HCT116 (cell line): ENCODE data around the gene ELMOD2. TPM values are rescaled to one million over a fixed set of nuclear protein-coding genes. Genes with fewer than 3 reads are reported as not detected.
A peak's percentile ranks its signal among the peaks of the same experiment; 100 is the strongest.

Source experiments
- ATAC-seq: fragments of 200-7000 bp; cut with Tn5 transposase; 2 replicates; pipeline ENCODE4 v1.9.1; 2020; ENCODE audit warnings: mild to moderate bottlenecking, moderate library complexity
- Bru-seq: library from RNA; stranded (reverse); fragments of 400-500 nt; gene quantifications from one replicate; lab custom pipeline; 2021; lab: Mats Ljungman, UMichigan
- BruChase-seq, 2 experiments: library from RNA; stranded (reverse); fragments of 400-500 nt; gene quantifications; one replicate each; lab custom pipeline; 2021; lab: Mats Ljungman, UMichigan
- BruUV-seq: library from RNA; stranded (reverse); fragments of 400-500 nt; replicated peaks from 2 replicates; lab custom pipeline; 2021; lab: Mats Ljungman, UMichigan
- CTCF ChIA-PET: fragments of 300-600 bp; sonication (Branson Sonifier 250); formaldehyde crosslinking; loops from one replicate; lab custom pipeline; 2021; ENCODE audit warnings: antibody characterized with exemption; lab: Charles Lee
- POLR2A ChIA-PET: fragments of 300-600, 350-600 bp; sonication (Branson Sonifier 250); formaldehyde crosslinking; loops from one replicate; lab custom pipeline; 2021; ENCODE audit warnings: antibody characterized with exemption; lab: Charles Lee
- RAD21 ChIA-PET, 2 experiments: fragments of 300-600 bp; sonication (Branson Sonifier 250); formaldehyde crosslinking; loops; one replicate each; lab custom pipeline; 2023; ENCODE audit warnings: low total read pairs in 2 of 2; ENCODE audit not compliant: uncharacterized antibody in 2 of 2, unreplicated experiment in 2 of 2, low non-redundant PET in 1 of 2; lab: Charles Lee
- DNase-seq: peaks from one replicate; pipeline ENCODE4 v3.0.0-alpha.2; 2010; ENCODE audit warnings: low read depth, low spot score
- H2AFZ ChIP-seq: fragments of 200-600 bp; shearing (Covaris generic), sonication (generic); 2 replicates; pipeline ENCODE4 v1.6.1; 2017; ENCODE audit warnings: low read depth, mixed run types, mixed read lengths, antibody characterized with exemption, low read length; ENCODE audit not compliant: poor library complexity, severe bottlenecking
- H3K27ac ChIP-seq: 2 replicates; pipeline ENCODE4 v1.5.1; 2012; ENCODE audit warnings: low read depth, low read length
- H3K27me3 ChIP-seq: fragments of 200-600 bp; sonication (generic); 2 replicates; pipeline ENCODE4 v1.6.1; 2016; ENCODE audit warnings: mixed run types, low read length, mixed read lengths; ENCODE audit not compliant: insufficient read depth
- H3K36me3 ChIP-seq, 2 experiments: fragments of 200-500 bp in 1 of 2; fragments of 200-600 bp in 1 of 2; sonication (Bioruptor generic) in 1 of 2; sonication (generic) in 1 of 2; 2 replicates each; pipeline versions ENCODE4 v1.5.1 to v1.6.1; 2014 to 2016; ENCODE audit warnings: low read length in 2 of 2, inconsistent platforms in 1 of 2, mixed read lengths in 1 of 2, mixed run types in 1 of 2; ENCODE audit not compliant: insufficient read depth in 2 of 2, control insufficient read depth in 1 of 2
- H3K4me1 ChIP-seq, 2 experiments: fragments of 200-600 bp in 1 of 2; sonication (generic) in 1 of 2; 2 replicates each; pipeline versions ENCODE4 v1.5.1 to v1.6.1; 2012 to 2017; ENCODE audit warnings: low read length in 2 of 2, inconsistent platforms in 1 of 2, mild to moderate bottlenecking in 1 of 2, mixed read lengths in 1 of 2, mixed run types in 1 of 2, moderate library complexity in 1 of 2; ENCODE audit not compliant: insufficient read depth in 2 of 2, control insufficient read depth in 1 of 2
- H3K4me2 ChIP-seq: fragments of 200-600 bp; sonication (generic); 2 replicates; pipeline ENCODE4 v1.6.1; 2017; ENCODE audit warnings: mixed run types, low read length, mixed read lengths
- H3K4me3 ChIP-seq, 2 experiments: fragments of 200-600 bp in 1 of 2; sonication (generic) in 1 of 2; replicated peaks in 1 of 2; 2 replicates each; pipeline ENCODE4 v1.5.1; 2011 to 2016; ENCODE audit warnings: low read length in 2 of 2, control low read depth in 1 of 2, low read depth in 1 of 2, mild to moderate bottlenecking in 1 of 2, mixed read lengths in 1 of 2, mixed run types in 1 of 2
- H3K79me2 ChIP-seq: fragments of 200-600 bp; sonication (generic); 2 replicates; pipeline ENCODE4 v1.6.1; 2017; ENCODE audit warnings: mild to moderate bottlenecking, mixed run types, low read length, moderate library complexity, mixed read lengths; ENCODE audit not compliant: insufficient read depth
- H3K9ac ChIP-seq: fragments of 200-600 bp; sonication (generic); 2 replicates; pipeline ENCODE4 v1.6.1; 2016; ENCODE audit warnings: low read length, mixed read lengths
- H3K9me2 ChIP-seq: fragments of 200-600 bp; sonication (generic), shearing (Covaris generic); 2 replicates; pipeline ENCODE4 v1.6.1; 2017; ENCODE audit warnings: mixed run types, mild to moderate bottlenecking, moderate library complexity; ENCODE audit not compliant: insufficient read depth
- H3K9me3 ChIP-seq, 2 experiments: fragments of 200-500 bp in 1 of 2; fragments of 200-600 bp in 1 of 2; sonication (Bioruptor generic) in 1 of 2; sonication (generic) in 1 of 2; 2 replicates each; pipeline ENCODE4 v1.6.1; 2014 to 2017; ENCODE audit warnings: low read length in 2 of 2, mixed read lengths in 2 of 2, inconsistent platforms in 1 of 2, low read depth in 1 of 2, mild to moderate bottlenecking in 1 of 2, mixed run types in 1 of 2, moderate library complexity in 1 of 2; ENCODE audit not compliant: control insufficient read depth in 1 of 2, insufficient read depth in 1 of 2
- H4K20me1 ChIP-seq: fragments of 200-600 bp; sonication (generic), shearing (Covaris generic); 2 replicates; pipeline ENCODE4 v1.6.1; 2017; ENCODE audit warnings: mixed run types, mild to moderate bottlenecking, moderate library complexity; ENCODE audit not compliant: insufficient read depth
- ATF3 ChIP-seq: IDR thresholded peaks from 2 replicates; pipeline ENCODE4 v1.6.1; 2012
- CEBPB ChIP-seq: IDR thresholded peaks from 2 replicates; pipeline ENCODE4 v1.6.1; 2012; ENCODE audit warnings: low read depth
- CTCF ChIP-seq, 3 experiments: fragments of 200-600 bp in 1 of 3; sonication (generic) in 1 of 3; IDR thresholded peaks in 2 of 3; conservative IDR thresholded peaks in 1 of 3; 2 replicates each; pipeline ENCODE4 v1.5.1; 2012 to 2017; ENCODE audit warnings: low read depth in 2 of 3, low read length in 2 of 3, antibody characterized with exemption in 1 of 3, borderline replicate concordance in 1 of 3, control low read depth in 1 of 3, mild to moderate bottlenecking in 1 of 3, mixed read lengths in 1 of 3, mixed run types in 1 of 3, moderate library complexity in 1 of 3; ENCODE audit not compliant: insufficient read depth in 1 of 3
- EGR1 ChIP-seq: IDR thresholded peaks from 2 replicates; pipeline ENCODE4 v1.6.1; 2012; ENCODE audit warnings: low read depth
- ELF1 ChIP-seq: IDR thresholded peaks from 2 replicates; pipeline ENCODE4 v1.6.1; 2012; ENCODE audit warnings: low read depth, borderline replicate concordance
- EZH2 ChIP-seq: fragments of 200-600 bp; sonication (generic); IDR thresholded peaks from 2 replicates; pipeline ENCODE4 v1.6.1; 2017; ENCODE audit warnings: antibody characterized with exemption, mixed run types
- FOSL1 ChIP-seq: IDR thresholded peaks from 2 replicates; pipeline ENCODE4 v1.6.1; 2012; ENCODE audit warnings: low read depth
- JUND ChIP-seq: IDR thresholded peaks from 2 replicates; pipeline ENCODE4 v1.6.1; 2012
- MAX ChIP-seq: IDR thresholded peaks from 2 replicates; pipeline ENCODE4 v1.6.1; 2012
- POLR2A ChIP-seq: IDR thresholded peaks from 2 replicates; pipeline ENCODE4 v1.7.0; 2011; ENCODE audit warnings: borderline replicate concordance; ENCODE audit not compliant: insufficient read depth, insufficient read length; ENCODE audit errors: extremely low read depth
- POLR2AphosphoS5 ChIP-seq: IDR thresholded peaks from 2 replicates; pipeline ENCODE4 v1.6.1; 2011; ENCODE audit warnings: mild to moderate bottlenecking, low read depth, low read length, moderate library complexity
- REST ChIP-seq: IDR thresholded peaks from 2 replicates; pipeline ENCODE4 v1.6.1; 2012; ENCODE audit warnings: low read depth
- SRF ChIP-seq: IDR thresholded peaks from 2 replicates; pipeline ENCODE4 v1.6.1; 2012; ENCODE audit warnings: low read depth
- TCF7L2 ChIP-seq: IDR thresholded peaks from 2 replicates; pipeline ENCODE4 v1.7.0; 2011; ENCODE audit warnings: borderline replicate concordance, inconsistent platforms; ENCODE audit not compliant: insufficient read depth, insufficient read length; ENCODE audit errors: extremely low read depth
- YY1 ChIP-seq: IDR thresholded peaks from 2 replicates; pipeline ENCODE4 v1.6.1; 2011; ENCODE audit warnings: low read length, low read depth, moderate library complexity, mild to moderate bottlenecking; ENCODE audit not compliant: insufficient replicate concordance; ENCODE audit errors: extremely low read depth
- ZNF274 ChIP-seq: fragments of 200-500 bp; sonication (Bioruptor generic); IDR thresholded peaks from 2 replicates; pipeline ENCODE4 v1.6.1; 2014; ENCODE audit warnings: mild to moderate bottlenecking, low read depth, low read length, inconsistent platforms
- intact Hi-C: fragments of 100-400 bp; cut with micrococcal nuclease; formaldehyde crosslinking; loops from 2 replicates; pipeline ENCODE4 v1.10.0; 2022
- long read RNA-seq: library from polyadenylated mRNA; unstranded; transcript quantifications from one replicate; pipeline ENCODE4 v2.0.0, GENCODE V29; 2021; ENCODE audit not compliant: unreplicated experiment
- polyA plus RNA-seq: library from polyadenylated mRNA; unstranded; fragments of >200 nt; gene quantifications from 2 replicates; pipeline ENCODE4 v1.2.1, GENCODE V29; 2012; ENCODE audit warnings: missing spikeins
- total RNA-seq: library from RNA; stranded (reverse); gene quantifications from one replicate; pipeline ENCODE4 v1.2.1, GENCODE V29; 2021; ENCODE audit not compliant: unreplicated experiment

Gene ELMOD2
- 26.6 TPM for total RNA-seq
- 5.7 and 10.1 TPM in 2 replicates for polyA plus RNA-seq
- Bru-seq, nascent RNA = percentile 81 among the genes with signal in this experiment
- percentile 90 among the genes with signal in this experiment for BruChase-seq, experiment 1, labeled RNA remaining after a 6-hour chase
- BruChase-seq, experiment 2, labeled RNA remaining after a 2-hour chase = percentile 92 among the genes with signal in this experiment
- long read RNA-seq, full-length matches to known transcripts = 44 of 68 reads
- long read RNA-seq, partial matches to known transcripts = 3 of 68 reads
- long read RNA-seq, other reads (novel, unspliced or antisense) = 21 of 68 reads

GRCh38 chr4:140523857-140524742 is at the start of gene ELMOD2:
TSS of gene ELMOD2 (plus strand) at chr4:140524168. CDS start at chr4:140525429, 1,261 bp downstream.
- H4K20me1 ChIP-seq = no peaks in the 10 kb centered on the region
- H3K4me1 ChIP-seq = peaks cover 3 to 8% of the 10 kb centered on the region in 2 experiments; a peak in 2 of 4 replicates
- ChIA-PET CTCF (interaction anchor here (0.6 to 1.0 kb wide), 9 partner anchors 13 to 334 kb away, joined by 3 to 7 read pairs (median 3); partner anchors contain the start of gene SCOC), POLR2A (interaction anchor here (0.6 kb wide), 1 partner anchor 77 kb away, joined by 4 read pairs; no protein-coding TSS in a partner anchor), RAD21 (no interaction called here)
- H3K36me3 ChIP-seq = peaks cover 0 to 8% of the 10 kb centered on the region in 2 experiments; a peak in 3 of 4 replicates
- H3K4me3 ChIP-seq = peak within 1 kb of the TSS; percentile 85 to 92
- no peaks in the 10 kb centered on the region for H3K27me3 ChIP-seq
- intact Hi-C loops = loop anchor here (5.0 to 10.0 kb wide), 2 partner anchors 152 to 331 kb away; partner anchors contain the start of gene SCOC
- peak; percentile 92 for DNase-seq
- peak within 1 kb of the TSS; percentile 99 for H2AFZ ChIP-seq
- H3K27ac ChIP-seq = peak within 1 kb of the TSS; percentile 63
- peaks cover 21% of the 10 kb centered on the region for H3K79me2 ChIP-seq
- no TSS peak for BruUV-seq
- H3K4me2 ChIP-seq = peak within 1 kb of the TSS; percentile 80
- peak within 1 kb of the TSS; percentile 84 for H3K9ac ChIP-seq
- no peaks in the 10 kb centered on the region for H3K9me3 ChIP-seq
- ATAC-seq = peak; percentile 99
- H3K9me2 ChIP-seq = no peaks in the 10 kb centered on the region
- TF ChIP-seq POLR2A (peak; percentile 74), TCF7L2 (peak; percentile 60), ZNF274 (no peak), EZH2 (no peak), FOSL1 (no peak), MAX (peak; percentile 90), ELF1 (peak; percentile 92), ATF3 (no peak), CEBPB (no peak), JUND (no peak), SRF (no peak), REST (no peak), POLR2AphosphoS5 (peak; percentile 93), YY1 (no peak), EGR1 (no peak), CTCF (IDR thresholded peaks at IDR 0.05 in 2 of 3, conservative IDR thresholded peaks at IDR 0.05 in 1 of 3; ENCODE audit: borderline replicate concordance in 1 of 3, insufficient read depth in 1 of 3, low read depth in 2 of 3, low read length in 2 of 3) (peak; percentile 65 to 93 (median 91))
